Measurements from ENCODE around the gene HOXC11. TPM values are rescaled to one million over a fixed set of nuclear protein-coding genes. Genes with fewer than 3 reads are reported as not detected.

Gene HOXC11
- total RNA-seq, 2 donors from 2014 or later: not detected

DNA sequence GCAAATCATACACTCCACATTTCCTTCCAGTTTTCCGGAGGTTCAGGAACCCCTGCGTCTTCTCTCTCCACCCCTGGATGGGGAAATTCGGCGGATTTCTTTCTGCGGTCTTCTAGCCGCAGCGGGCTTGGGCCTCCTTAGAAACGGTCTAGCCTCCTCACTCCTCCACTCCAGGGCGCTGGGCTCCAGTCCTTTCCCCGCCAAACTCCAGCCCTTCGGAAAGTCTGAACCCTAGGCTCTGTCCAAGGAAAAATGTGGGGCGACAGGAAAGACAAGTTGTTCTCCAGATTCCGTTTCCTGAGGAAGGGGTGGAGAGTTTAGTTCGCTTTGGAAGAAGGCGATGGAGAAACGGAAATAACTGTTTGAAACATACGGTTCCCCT is 10.6 kb downstream of the HOXC11 start:
- Histone ChIP-seq H3K4me1 (no peaks in the 10 kb centered on the region), H3K36me3 (no peaks in the 10 kb centered on the region), H3K27me3 (peaks cover 91% of the 10 kb centered on the region), H3K9ac (ENCODE audit: low read depth in 2 of 2, low read length in 2 of 2) (no peak overlapping the region), H3K4me3 (no peak overlapping the region), H3K9me3 (no peaks in the 10 kb centered on the region), H3K27ac (no peak overlapping the region)
- TF ChIP-seq, protein P1, sequence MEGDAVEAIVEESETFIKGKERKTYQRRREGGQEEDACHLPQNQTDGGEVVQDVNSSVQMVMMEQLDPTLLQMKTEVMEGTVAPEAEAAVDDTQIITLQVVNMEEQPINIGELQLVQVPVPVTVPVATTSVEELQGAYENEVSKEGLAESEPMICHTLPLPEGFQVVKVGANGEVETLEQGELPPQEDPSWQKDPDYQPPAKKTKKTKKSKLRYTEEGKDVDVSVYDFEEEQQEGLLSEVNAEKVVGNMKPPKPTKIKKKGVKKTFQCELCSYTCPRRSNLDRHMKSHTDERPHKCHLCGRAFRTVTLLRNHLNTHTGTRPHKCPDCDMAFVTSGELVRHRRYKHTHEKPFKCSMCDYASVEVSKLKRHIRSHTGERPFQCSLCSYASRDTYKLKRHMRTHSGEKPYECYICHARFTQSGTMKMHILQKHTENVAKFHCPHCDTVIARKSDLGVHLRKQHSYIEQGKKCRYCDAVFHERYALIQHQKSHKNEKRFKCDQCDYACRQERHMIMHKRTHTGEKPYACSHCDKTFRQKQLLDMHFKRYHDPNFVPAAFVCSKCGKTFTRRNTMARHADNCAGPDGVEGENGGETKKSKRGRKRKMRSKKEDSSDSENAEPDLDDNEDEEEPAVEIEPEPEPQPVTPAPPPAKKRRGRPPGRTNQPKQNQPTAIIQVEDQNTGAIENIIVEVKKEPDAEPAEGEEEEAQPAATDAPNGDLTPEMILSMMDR (IDR thresholded peaks at IDR 0.05): no peak
- intact Hi-C loops (cut with DNase I): no loop called here
- DNase-seq: no peak

DNA sequence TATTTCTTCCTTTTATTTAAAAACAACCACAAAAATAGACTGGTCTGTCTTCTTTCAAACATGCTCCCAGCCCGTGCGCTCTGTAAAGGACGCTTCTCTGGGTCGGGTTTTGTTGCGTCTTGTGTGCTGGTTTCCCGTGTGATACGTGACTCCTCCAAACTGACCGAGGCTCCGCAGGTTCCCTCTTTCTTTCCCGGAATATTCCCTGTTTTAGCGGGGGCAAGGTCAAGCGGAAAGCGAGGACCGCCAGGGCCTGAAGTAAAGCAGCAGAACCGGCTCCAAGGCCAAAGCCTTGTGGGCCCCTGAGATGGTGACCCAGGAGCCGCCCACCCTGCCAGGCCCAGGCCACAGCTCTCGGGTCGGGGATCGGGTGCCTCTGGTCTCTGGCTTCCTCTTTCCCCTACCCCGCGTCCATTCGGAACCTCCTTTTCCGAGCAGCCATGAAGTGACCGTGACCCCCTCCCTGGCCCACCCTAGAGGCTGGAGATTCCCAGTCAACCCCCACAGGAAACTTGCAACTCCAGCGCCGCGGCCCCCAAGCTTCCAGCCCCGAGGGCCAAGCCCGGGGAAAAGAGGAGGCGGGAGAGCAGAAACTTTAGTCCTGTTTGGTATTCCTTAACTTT is 11.1 kb downstream of the HOXC11 start:
- intact Hi-C loops (cut with DNase I): no loop called here
- Histone ChIP-seq H3K36me3 (no peaks in the 10 kb centered on the region), H3K4me3 (no peak overlapping the region), H3K9me3 (no peaks in the 10 kb centered on the region), H3K4me1 (no peaks in the 10 kb centered on the region), H3K27me3 (peaks cover 91% of the 10 kb centered on the region), H3K9ac (ENCODE audit: low read depth in 2 of 2, low read length in 2 of 2) (no peak overlapping the region), H3K27ac (no peak overlapping the region)
- no peak for DNase-seq
- TF ChIP-seq, protein P1 (IDR thresholded peaks at IDR 0.05): no peak

DNA sequence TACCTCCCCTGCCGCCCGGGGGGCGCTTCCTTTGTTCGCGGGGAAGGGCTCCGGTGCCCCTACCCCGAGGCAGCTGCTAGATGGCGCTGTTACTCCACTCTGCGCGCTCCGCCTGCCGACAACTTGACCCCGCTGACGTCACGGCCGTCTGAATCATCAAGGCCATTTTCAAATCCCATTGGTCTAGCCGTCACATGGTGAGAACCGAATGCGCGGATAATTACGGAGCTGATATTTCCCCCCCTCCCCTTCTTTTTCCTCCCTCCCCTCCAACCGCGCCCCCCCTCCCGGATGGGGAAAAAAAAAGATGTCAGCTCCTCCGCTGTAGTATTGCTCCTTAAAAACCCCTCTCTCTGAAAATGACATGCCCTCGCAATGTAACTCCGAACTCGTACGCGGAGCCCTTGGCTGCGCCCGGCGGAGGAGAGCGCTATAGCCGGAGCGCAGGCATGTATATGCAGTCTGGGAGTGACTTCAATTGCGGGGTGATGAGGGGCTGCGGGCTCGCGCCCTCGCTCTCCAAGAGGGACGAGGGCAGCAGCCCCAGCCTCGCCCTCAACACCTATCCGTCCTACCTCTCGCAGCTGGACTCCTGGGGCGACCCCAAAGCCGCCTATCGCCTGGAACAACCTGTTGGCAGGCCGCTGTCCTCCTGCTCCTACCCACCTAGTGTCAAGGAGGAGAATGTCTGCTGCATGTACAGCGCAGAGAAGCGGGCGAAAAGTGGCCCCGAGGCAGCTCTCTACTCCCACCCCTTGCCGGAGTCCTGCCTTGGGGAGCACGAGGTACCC is 12.2 kb downstream of the HOXC11 start, which contains the start of gene HOXC10:
Gene HOXC10 (plus strand): TSS at position 246 of the 791 bp plus-strand sequence. CDS start 114 bp downstream, at position 360.
- Histone ChIP-seq H3K9ac (ENCODE audit: low read depth in 2 of 2, low read length in 2 of 2) (peak within 1 kb of the TSS in 1 of 2 donors; percentile 28), H3K27me3 (peaks cover 93% of the 10 kb centered on the region), H3K36me3 (no peaks in the 10 kb centered on the region), H3K4me1 (no peaks in the 10 kb centered on the region), H3K4me3 (no peak within 1 kb of the TSS), H3K9me3 (no peaks in the 10 kb centered on the region), H3K27ac (no peak within 1 kb of the TSS)
- intact Hi-C loops (cut with DNase I): no loop called here
- DNase-seq: peak; percentile 65
- TF ChIP-seq, protein P1 (IDR thresholded peaks at IDR 0.05): no peak

DNA sequence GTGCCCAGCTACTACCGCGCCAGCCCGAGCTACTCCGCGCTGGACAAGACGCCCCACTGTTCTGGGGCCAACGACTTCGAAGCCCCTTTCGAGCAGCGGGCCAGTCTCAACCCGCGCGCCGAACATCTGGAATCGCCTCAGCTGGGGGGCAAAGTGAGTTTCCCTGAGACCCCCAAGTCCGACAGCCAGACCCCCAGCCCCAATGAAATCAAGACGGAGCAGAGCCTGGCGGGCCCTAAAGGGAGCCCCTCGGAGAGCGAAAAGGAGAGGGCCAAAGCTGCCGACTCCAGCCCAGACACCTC is 12.7 kb downstream of the HOXC11 start:
- Histone ChIP-seq H3K4me1 (no peaks in the 10 kb centered on the region), H3K9ac (ENCODE audit: low read depth in 2 of 2, low read length in 2 of 2) (peak overlapping the region in 1 of 2 donors; percentile 28), H3K27ac (no peak overlapping the region), H3K27me3 (peaks cover 93% of the 10 kb centered on the region), H3K36me3 (no peaks in the 10 kb centered on the region), H3K4me3 (no peak overlapping the region), H3K9me3 (no peaks in the 10 kb centered on the region)
- TF ChIP-seq, protein P1 (IDR thresholded peaks at IDR 0.05): no peak
- no peak for DNase-seq
- intact Hi-C loops (cut with DNase I): no loop called here

DNA sequence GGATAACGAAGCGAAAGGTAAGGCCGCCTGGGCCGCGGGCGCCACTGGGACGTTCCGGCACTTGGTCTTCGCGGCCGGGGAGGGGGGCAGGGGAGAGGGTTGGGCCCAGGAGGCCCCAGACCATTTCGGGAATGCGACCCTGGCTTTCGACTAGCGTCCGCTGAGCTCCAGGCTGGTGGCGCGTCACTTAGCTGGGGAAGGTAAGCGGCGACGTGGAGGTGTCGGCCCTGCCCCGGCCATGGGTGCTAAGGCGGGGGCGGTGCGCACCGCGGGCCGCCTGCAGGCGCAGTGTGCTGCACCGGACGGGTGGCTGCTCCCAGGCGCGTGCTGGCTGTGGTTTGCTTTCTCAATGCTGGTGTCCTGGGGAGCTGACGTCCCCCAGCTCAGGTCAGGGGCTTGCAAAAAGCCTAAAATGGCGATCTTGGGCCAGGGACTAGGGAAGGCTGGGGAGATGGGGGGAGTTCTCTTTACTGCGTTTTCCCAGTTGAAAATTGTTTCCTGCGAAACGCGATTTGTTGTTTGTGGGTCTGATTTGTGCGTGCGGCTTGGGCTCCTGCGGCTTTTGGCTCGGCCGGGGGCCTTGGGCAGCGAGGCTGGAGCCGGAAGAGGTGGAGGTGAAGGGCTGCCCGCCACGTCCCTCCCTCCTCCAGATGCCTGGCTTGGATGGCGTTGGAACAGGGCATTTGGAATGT is 13.2 kb downstream of the HOXC11 start:
- Histone ChIP-seq H3K27ac (no peak overlapping the region), H3K4me1 (no peaks in the 10 kb centered on the region), H3K4me3 (no peak overlapping the region), H3K27me3 (peaks cover 93% of the 10 kb centered on the region), H3K9ac (ENCODE audit: low read depth in 2 of 2, low read length in 2 of 2) (no peak overlapping the region), H3K9me3 (no peaks in the 10 kb centered on the region), H3K36me3 (no peaks in the 10 kb centered on the region)
- TF ChIP-seq, protein P1 (IDR thresholded peaks at IDR 0.05): no peak
- DNase-seq: no peak
- intact Hi-C loops (cut with DNase I): no loop called here
